ENCODE measurements around the gene NEBL. TPM values are rescaled to one million over a fixed set of nuclear protein-coding genes. Genes with fewer than 3 reads are reported as not detected.

The NEBL gene
- total RNA-seq, 1 donor from 2014 or later, result 2.0 TPM

DNA sequence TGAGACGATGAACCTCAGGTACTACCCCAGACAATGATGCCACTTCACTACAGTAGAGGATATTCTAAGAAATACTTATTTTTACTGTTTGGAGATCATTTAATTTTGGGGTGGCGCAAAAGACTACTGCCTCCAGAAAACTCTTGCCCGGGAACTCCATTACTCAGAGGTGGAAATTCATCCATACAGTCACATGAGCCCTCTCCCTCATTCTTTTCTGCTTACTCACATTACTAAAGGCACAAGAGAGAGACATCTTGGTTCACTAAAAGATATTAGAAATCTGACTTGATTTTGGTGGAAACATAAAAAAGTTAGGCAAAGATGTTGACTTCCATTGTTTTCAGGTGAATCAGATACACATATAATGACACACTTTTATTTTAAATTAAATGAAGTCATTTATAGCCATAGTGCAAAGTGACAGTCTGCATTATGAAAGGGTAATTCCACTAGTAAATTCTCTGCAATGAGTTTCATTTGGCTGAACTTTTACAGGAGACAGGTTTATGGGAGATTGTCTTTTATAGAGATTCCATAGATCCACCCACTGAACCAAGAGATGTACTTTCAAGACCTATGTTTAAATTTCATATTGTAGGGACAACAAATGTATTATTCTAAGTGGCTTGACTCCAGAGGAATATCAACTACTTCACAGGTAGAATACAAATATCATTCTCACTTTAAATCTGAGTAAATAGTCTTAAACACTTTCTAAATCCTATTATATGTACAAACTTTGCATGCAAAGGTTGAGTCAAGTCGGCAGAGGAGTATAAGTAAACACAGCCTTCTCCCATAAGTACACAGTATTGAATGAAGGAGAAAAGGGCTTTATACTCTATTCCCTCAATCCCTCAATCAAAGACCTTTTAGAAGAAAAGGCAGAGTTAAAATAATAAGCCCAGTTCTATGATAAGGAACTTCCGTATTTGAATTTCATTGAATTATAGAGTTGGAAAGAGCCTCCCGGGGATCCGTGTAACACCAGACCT is 18.8 kb downstream of the NEBL start:
- Mint-ChIP-seq H3K27ac (ENCODE audit: unreplicated experiment) (no peak overlapping the region), H3K9me3 (ENCODE audit: low read depth) (peaks cover 3% of the 10 kb centered on the region)

DNA sequence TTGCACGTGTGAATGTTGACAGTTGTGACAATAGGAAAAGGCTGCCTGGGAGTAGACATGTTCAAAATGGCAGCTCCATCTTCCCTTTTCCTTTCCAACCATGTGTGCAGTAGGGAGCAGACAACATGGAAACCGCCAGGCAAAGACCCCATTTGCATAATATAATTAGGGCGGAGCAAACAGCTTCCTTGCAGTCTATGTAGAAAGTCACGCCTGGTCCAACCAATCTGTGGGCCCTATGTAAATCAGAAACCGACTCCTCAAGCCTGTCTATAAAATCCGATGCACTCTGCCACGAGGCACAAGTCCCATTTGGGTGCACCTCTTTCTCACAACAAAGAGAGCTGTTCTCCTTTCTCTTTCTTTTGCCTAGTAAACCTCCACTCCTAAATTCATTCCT is 19.6 kb downstream of the NEBL start:
- Mint-ChIP-seq H3K27me3 (ENCODE audit: low read depth) (no peaks in the 10 kb centered on the region), H3K27ac (ENCODE audit: unreplicated experiment) (no peak overlapping the region), H3K9me3 (ENCODE audit: low read depth) (peaks cover 3% of the 10 kb centered on the region), H3K4me1 (ENCODE audit: low read depth) (peaks cover 5% of the 10 kb centered on the region), H3K4me3 (ENCODE audit: unreplicated experiment) (no peak overlapping the region), H3K36me3 (ENCODE audit: low read depth) (peaks cover 1% of the 10 kb centered on the region)
- no peak for DNase-seq (ENCODE audit: low spot score)
- TF ChIP-seq, protein P1, sequence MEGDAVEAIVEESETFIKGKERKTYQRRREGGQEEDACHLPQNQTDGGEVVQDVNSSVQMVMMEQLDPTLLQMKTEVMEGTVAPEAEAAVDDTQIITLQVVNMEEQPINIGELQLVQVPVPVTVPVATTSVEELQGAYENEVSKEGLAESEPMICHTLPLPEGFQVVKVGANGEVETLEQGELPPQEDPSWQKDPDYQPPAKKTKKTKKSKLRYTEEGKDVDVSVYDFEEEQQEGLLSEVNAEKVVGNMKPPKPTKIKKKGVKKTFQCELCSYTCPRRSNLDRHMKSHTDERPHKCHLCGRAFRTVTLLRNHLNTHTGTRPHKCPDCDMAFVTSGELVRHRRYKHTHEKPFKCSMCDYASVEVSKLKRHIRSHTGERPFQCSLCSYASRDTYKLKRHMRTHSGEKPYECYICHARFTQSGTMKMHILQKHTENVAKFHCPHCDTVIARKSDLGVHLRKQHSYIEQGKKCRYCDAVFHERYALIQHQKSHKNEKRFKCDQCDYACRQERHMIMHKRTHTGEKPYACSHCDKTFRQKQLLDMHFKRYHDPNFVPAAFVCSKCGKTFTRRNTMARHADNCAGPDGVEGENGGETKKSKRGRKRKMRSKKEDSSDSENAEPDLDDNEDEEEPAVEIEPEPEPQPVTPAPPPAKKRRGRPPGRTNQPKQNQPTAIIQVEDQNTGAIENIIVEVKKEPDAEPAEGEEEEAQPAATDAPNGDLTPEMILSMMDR (IDR thresholded peaks at IDR 0.05), result no peak

More for the DNA sequence above, 18.8 kb downstream of the NEBL start:
- Mint-ChIP-seq H3K4me1 (ENCODE audit: low read depth) (peaks cover 5% of the 10 kb centered on the region), H3K27me3 (ENCODE audit: low read depth) (no peaks in the 10 kb centered on the region), H3K4me3 (ENCODE audit: unreplicated experiment) (no peak overlapping the region), H3K36me3 (ENCODE audit: low read depth) (peaks cover 1% of the 10 kb centered on the region)
- TF ChIP-seq, protein P1 (IDR thresholded peaks at IDR 0.05), result no peak
- no peak for DNase-seq (ENCODE audit: low spot score)

DNA sequence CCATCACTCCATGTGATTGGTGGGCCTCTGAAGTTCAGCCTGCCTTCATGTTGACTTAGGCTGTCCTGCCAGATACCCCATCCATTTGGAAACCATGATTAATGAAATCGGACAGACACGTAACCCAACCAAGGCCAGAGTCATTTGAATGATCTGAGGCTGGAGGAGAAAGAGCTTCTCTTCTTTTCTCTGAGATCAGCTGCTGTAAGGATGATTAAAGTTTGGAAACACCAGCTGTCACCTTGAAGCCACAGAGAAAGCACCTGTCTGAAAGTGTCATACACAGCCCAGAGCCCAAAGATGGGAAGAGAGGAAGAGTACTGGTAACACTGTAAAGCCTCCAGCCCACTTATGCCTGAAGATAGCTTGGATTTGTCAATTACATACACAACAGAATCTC is 22.9 kb downstream of the NEBL start:
- Mint-ChIP-seq H3K27me3 (ENCODE audit: low read depth) (no peaks in the 10 kb centered on the region), H3K27ac (ENCODE audit: unreplicated experiment) (no peak overlapping the region), H3K4me1 (ENCODE audit: low read depth) (peaks cover 5% of the 10 kb centered on the region), H3K4me3 (ENCODE audit: unreplicated experiment) (no peak overlapping the region), H3K36me3 (ENCODE audit: low read depth) (peaks cover 1% of the 10 kb centered on the region), H3K9me3 (ENCODE audit: low read depth) (peaks cover 3% of the 10 kb centered on the region)
- TF ChIP-seq, protein P1 (IDR thresholded peaks at IDR 0.05), result no peak
- no peak for DNase-seq (ENCODE audit: low spot score)

DNA sequence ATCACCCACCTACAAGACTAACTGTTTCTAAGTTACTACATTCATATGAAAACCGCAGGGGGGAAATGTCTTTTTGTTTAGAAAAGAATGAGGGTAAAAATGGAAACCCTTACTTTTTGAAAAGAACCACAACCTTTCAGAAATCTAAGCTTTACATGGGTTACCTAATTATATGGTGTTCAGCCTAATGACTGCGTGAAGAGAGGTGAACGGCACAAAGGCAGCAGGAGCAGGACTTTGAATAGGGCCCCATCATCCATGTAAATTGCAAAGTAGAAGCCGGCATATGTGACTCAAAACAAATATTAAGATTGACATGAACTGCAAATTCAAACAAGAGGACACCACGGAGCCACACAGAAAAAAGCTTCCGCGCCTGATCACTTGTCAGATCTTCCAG is 25.1 kb downstream of the NEBL start:
- no peak for DNase-seq (ENCODE audit: low spot score)
- Mint-ChIP-seq H3K4me1 (ENCODE audit: low read depth) (no peaks in the 10 kb centered on the region), H3K36me3 (ENCODE audit: low read depth) (no peaks in the 10 kb centered on the region), H3K9me3 (ENCODE audit: low read depth) (no peaks in the 10 kb centered on the region), H3K4me3 (ENCODE audit: unreplicated experiment) (no peak overlapping the region), H3K27ac (ENCODE audit: unreplicated experiment) (no peak overlapping the region), H3K27me3 (ENCODE audit: low read depth) (no peaks in the 10 kb centered on the region)
- TF ChIP-seq, protein P1 (IDR thresholded peaks at IDR 0.05), result no peak

DNA sequence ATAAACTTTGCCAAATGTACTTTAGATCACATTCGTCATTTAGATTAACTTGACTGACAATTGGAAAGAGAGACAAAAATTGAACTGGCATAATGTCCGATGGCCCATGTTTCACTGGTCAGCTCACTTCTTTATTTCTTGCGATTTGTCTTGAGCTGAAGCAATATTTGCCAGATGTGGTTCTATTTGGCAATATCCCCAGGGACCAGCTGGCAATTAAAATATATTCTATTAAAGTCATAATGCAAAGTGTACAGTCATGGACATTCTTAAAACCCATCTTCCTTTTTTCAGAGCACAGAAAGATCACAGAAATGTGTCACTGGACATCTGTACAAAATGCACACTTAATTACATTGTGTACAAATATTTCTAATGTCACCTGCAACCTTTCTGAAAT is 26.3 kb downstream of the NEBL start:
- Mint-ChIP-seq H3K36me3 (ENCODE audit: low read depth) (no peaks in the 10 kb centered on the region), H3K4me3 (ENCODE audit: unreplicated experiment) (no peak overlapping the region), H3K27me3 (ENCODE audit: low read depth) (no peaks in the 10 kb centered on the region), H3K4me1 (ENCODE audit: low read depth) (no peaks in the 10 kb centered on the region), H3K27ac (ENCODE audit: unreplicated experiment) (no peak overlapping the region), H3K9me3 (ENCODE audit: low read depth) (no peaks in the 10 kb centered on the region)
- no peak for DNase-seq (ENCODE audit: low spot score)
- TF ChIP-seq, protein P1 (IDR thresholded peaks at IDR 0.05), result no peak

Data from chondrocyte (in vitro differentiated cells).